Epidermal melanocyte (primary cell): ENCODE results near the gene GAB2.
"Not testable (repeated sequence)": the region's sequence is repeated elsewhere in the genome, so short reads cannot be mapped to it uniquely, and the experiment has no call there.

Experiments used
- DNase-seq: peaks from one replicate; pipeline ENCODE4 v3.0.0; 2011; ENCODE audit warnings: low spot score; ENCODE audit not compliant: insufficient read length

The GAB2 gene

DNA sequence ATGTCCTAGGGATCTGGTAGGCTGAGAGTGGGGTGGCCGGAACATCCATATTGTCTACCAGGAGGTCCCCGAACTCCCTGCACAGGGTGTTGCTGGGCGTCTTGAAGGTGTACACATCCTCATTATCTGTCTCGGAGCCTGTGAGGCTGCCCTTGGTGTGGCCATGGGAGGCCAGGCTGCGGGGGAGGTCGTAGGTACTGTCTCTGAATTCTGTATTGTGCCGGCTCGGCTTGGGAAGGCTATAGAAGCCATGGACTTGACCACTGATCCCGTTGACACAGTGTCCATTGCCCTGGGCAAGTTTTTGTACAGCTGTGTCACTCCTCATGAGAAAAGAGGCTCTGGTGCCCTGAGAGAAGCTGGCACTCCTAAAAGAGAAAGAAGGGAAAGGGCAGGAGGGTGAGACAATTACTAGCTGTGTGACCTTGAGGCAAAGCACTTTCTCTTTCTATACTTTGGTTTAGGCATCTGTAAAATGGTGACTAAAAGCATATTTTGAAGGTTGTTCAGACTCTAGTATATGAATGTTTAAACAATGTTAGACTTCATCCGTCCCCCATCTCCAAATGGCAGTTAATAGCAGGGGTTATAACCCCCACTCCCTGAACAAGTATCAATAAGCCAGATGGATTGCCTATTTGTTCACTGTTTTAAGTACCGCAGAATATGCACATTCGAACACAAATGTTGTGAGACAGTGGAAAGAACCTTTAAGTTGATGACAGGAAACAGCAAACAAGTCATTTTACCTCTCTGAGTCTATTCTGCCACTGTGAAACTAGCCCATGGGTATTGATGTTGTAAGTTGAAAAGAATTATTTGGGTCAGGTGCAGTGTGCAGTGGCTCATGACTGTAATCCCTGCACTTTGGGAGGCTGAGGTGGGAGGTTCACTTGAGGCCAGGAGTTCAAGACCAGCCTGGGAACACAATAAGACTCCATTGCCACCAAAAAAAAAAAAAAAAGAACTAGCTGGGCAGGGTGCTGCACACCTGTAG is 190.6 kb downstream of the GAB2 start:
- no peak for DNase-seq

DNA sequence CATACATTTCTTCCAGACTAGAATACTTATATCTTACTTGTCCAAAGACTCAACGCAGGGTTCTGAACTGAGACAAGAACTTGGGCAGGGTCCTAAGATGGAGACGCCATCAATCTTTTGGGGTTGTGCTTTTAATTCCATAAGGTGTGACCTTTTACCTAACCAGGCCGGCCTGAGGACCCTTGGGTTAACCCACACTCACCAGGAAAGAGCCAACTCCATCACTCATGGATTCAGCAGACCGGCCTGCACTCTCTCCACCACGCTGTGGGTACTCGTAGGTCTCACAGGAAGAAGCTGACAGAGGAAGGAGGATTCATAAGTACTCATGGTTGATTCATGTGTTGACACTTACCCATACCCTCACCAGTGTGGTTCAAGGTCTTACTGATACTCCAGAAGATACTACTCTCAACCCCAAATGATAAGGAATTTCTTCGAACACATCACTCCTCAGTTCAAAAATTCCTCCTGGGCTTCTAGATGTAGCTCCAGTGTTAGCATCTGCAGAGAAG is 192.7 kb downstream of the GAB2 start:
- no peak for DNase-seq

DNA sequence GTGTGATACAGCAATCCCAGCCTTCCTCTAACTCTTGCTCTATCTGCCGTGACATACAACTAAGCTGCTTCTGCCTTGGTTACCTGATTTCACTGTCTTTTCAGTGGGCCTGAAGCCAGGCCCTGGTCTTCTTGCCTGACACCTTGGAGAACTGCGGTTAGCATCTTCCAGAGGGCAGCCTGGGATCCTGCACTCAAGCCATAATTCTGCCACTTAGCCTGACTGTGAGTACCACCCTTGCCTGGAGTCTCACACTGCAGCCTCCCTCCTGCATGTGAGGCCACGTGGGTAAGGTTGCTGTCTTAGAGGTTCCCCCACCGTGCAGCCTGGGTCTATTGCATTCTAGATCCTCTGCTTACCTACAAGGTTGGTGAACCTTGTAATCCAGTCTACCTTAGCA is 193.1 kb downstream of the GAB2 start:
- no peak for DNase-seq

DNA sequence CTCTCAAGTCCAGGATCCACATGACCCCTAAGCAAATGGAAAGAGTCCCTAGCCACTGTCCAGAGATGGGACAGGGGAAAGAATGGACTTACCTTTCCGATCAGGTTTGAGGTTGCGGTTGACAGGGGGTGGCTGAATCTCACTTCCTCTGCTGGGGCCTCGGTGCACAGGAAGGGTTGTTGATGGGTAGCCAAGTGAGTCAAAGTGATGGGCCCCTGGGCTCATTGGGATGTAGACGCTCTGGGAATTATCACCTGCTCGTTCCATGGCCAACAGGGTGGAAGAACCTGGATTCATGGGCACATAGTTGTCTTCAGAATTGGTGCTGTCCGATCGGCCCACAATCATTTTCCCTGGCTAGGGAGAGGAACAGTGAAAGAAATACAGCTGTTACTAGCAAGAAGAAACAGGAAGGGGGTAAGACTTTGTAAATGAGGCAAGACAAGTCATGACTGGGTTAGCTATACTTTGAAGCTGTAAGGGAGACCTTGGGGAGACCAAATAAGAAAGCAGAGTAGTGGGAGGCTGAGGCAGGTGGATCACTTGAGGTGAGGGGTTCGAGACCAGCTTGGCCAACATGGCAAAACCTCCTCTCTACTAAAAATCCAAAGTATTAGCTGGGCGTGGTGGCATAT is 194.2 kb downstream of the GAB2 start:
- DNase-seq: no peak

DNA sequence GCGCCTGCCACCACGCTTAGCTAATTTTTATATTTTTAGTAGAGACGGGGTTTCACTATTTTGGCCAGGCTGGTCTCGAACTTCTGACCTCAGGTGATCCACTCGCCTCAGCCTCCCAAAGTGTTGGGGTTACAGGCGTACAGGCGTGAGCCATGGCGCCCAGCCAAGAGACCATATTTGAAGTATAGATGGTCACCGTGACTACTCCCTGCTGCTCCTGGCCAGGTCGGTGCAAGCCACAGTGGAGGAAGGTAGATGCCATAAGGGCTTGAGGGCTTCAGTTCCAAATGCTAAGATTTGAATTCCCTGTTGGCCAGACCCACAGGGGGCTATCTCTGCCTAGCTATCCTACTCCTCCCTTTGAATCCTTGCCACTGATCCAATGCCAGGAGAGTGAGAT is 194.9 kb downstream of the GAB2 start:
- not testable (repeated sequence) for DNase-seq

DNA sequence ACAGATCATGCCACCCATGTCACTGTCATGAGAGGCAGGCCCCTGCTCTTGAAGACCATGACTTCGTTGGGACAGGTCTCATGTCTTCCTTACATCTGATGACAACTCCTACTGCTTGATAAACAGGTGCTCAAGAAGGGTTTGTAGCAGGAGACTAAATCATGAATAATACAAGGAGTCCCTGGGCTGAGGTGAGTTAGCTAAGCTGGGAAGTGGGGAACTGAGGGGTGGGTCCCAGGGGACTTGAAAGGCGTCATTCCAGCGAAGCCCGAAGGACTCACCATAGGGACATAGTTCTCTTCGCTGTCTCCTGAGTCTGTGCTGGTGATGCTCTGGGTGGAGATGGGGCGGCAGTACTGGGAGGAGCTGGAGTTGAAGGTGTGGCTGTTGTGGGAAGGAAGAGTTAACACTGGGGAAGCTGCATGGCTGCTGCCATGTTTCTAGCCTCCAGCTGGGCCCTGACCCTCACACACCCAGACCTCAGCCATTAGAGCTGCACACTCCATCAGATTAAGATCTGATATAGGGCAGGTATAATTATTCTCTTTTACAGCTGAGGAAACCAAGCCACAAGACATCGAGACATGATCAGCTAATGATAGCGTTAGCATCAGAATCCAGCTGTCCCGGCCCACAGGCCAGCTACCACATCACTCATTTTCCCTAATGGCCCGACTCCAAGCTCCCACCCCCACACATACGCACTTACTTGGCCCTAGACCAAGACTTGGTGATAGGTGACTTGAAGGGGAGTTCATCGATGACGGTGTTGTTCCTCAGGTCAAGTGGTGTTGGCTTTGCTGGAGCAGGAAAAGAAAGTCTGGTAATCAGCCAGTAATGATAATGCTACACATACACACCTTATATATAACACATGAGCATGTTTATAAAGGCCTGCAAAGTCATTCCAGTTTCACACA is 196.0 kb downstream of the GAB2 start:
- no peak for DNase-seq

DNA sequence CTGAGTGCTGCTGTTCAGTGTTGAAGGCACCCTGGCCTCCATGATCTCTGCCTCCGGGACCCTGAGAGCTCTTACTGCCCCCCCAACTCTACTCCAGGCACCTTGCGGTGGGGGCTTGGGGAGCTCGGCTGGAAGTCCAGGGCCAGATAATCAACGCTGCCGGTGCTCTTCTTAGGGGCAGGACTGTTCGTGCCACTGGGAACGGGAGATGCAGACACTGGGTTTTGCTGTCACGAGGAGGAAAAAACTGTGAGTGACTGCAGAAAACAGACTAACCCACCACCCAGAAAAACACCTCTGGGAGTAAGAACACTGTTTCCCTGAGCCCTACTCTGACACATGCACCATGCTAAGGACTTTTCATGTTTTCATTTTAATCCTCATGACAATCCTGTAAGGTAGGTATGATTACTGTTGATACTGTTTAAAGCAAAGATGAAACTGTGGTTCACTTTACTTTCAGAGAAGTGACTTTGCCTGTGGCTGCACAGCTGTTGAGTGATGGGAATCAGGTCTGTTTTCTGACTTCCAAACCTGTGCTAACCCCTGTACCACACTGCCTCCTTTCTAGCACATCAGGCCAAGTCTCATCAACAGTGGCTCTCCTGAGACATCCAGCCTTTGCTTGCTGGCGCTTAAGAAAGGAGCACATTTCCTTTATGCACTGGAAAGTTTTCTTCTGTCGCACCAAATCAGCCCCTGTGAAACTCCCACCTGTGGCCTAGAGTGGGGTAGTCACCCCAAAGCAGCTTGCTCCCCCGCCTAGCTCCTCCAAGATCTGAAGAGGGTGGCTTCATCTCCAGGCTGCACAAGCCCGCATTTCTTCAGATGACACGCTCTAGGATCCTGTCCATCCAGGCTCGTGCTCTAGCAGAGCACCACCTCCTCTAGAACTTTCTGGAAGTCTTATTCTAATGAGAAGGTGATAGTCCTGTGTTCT is 197.1 kb downstream of the GAB2 start:
- no peak for DNase-seq

DNA sequence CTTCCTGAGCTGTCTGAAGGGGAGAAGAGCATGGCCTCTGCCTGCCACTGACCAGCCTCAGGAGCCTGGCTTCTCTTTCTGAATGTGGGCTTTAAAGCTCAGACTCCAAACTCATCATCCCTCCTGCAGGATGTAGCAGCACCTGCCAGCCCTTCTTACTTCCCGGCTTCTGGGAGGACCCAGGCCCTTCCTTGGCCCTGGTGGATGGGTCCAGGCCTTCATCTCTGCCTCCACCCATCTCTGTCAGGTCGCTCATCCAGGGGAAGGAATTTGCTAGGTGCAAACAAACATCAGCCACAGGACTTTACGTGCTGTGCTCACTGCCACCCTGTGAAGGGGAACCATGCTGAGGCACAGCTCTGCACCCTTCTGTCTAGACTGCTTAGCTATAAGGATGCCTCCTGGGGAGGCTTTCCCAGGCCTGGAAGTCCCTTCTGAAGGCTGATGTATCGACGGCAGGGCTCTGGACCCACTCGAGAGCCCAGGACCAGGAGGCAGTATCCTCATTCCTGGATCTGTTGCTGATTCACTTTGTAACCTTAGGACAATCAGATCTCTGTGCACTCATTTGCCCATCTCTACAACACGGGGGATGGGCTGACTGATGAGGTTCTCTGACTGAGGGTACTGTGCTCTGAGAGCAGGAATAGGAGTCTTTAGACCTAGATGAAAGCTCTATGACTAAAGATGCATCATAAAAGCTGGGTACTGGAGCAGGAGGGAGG is 198.0 kb downstream of the GAB2 start:
- DNase-seq: no peak

DNA sequence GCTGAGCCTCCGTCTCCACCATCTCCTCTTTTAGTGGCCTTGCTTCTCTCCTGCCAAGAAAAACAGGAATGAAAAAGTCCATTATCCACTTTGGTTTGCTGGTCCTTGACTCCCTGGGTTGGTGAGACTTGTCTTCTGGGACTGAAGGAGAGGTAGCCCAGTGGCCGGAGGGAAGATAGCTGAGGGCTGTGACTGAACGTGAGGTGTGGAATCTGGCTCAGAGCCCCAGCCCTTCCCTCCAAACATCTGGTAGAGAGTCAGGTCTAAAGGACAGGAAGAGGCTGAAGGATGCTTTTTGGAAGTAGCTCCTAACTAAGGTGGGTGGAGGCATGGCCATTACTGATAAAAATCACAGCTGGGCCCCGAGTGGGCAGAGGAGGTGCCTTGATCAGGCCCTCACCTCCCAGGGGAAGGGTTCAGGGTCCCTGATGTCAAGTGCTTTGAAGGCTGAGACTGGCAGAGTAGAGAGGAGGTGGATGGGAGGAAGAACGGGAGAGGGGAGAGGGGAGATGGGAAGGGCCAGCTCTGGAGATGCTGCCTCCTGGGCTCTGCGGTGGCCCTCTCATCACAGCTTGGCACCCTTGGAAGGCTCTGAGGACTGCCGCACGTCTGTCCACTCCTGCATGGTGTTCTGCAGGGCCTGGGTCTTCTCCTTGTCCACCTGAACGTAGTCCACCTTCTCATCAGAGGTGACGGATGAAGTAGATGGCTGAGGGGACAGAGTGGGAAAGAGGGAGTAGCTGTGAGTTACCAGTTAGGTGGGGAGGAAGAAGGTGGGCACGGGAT is 198.7 kb downstream of the GAB2 start:
- DNase-seq: no peak

DNA sequence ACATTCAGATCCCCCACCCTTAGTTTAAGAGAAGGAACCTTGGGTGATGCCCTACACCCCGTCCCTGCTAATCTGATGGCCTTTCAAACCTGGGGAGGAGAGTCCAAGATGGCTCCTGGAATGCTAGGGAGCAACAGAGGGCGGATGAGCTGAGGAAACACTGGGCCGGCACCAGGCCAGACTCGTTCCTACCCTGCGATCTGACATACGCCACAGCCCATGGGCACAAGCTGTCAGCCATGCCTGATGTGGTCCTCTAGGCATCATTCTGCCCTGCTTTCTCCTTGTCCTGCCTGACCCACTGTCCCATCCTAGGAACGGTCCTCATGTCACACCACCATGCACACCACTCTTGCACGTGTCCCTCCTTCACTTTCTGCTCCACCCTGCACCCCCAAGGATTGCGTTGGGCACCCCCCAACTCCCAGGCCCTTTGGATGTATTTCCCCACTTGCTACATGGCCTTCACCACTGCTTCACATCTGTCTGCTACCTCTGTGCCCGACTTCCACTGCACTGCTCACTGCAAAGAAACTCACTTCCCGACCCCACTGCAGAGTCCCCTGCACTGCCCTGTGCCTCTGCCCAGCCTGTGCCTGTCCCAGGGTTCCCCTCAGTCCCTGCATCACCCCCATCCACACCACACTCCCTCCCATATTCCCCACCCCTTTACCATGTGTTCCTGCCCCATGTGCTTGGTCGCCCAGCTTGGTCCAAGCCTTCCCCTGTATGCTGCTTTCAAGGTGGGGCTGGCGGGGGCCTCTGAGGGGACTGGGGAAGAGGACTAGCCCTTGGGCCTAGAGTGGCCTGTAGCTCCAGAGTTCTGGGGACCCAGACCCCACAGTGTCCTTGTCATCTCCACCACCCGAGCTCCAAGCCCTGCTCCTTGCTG is 199.7 kb downstream of the GAB2 start:
- DNase-seq: no peak

DNA sequence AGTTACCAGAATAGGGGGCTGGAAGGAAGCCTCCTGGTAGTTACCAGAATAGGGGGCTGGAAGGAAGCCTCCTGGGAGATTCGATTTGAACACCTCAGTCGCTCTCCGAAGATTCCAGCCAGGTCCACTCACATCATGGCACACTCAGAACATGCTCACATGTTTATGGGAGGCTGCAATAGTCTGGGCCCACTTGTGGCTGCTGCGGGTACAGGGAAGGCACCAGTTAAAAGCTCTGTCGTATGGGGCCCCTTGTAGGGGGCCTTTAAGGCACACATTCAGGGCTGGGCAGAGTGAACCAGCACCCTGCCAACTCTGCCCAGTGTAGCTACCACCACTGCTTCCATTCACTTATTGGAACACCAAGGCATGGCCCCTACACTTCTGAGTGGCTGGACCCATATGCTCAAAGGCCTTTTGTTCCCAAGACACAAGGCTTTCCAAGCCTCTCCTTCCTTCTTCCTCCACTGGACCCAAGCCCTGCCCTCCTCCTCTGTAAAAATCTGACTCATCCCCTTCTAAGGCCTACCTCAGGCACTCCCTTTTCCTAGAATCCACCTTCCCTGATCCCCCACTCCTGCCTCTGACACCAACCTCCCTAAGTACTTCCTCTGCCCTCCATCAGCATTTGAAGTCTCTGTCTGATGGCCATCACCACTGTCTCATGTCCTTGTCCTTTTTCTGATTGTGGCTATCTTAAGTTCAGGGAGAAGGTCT is 200.9 kb downstream of the GAB2 start:
- DNase-seq: no peak

DNA sequence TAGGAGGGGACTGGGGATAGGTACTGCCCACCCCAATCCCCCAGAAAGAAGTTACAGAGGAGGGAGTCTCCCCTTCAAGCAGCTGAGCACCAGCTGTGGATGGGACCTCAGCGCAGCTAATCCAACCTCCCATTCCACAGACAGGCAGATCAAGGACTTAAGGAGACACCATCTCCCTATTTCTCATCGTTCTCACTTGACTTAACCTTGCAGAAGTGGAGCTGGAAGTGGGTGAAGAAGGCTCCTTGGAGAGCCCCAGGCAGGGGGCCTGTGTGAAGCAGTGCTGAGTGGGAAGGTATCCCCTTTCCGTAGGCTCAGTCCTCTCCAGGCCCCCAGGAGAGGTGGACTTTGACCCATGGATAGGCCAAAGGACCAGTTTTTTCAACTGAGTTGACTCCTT is 201.6 kb downstream of the GAB2 start:
- DNase-seq: no peak

DNA sequence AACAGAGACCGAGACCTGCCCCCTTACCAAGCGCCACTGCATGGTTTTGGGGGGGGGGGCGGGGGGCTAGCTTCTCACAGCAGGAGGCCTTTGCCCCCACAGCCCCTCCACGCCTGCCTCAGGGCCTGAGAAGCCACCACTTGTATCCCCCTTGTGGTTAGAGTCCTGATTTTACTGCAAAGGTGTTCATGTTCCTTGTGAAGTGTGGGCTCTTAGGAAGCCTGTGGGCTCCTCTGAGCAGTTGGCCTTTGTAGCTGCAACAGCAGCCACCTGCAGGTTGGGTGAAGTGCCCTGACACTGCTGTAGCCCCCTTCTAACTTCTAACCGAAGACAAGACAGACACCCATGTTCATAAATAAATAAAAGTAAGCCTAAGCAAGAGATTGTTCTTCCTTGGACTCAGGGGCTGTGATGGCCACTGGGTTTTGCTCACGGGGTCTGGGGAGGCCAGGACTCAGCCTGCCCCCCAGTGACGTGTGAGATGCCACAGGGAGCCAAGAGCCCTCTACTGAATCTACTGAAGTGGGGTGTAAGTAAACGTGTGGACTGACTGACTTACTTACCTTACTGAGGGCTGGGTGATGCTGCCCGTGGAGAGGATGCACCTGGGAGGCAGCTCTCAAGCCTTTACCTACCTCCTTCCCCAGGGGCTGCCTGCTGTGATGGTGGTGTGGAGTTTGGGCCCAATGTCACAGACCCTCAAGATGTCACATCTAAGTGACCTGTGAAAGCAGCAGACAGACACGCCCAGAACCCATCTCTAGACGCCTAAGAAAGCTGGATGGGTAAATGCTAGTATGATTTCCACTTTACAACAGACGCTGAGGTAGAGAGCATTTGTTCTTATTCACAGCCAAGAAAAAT is 203.1 kb downstream of the GAB2 start:
- no peak for DNase-seq

DNA sequence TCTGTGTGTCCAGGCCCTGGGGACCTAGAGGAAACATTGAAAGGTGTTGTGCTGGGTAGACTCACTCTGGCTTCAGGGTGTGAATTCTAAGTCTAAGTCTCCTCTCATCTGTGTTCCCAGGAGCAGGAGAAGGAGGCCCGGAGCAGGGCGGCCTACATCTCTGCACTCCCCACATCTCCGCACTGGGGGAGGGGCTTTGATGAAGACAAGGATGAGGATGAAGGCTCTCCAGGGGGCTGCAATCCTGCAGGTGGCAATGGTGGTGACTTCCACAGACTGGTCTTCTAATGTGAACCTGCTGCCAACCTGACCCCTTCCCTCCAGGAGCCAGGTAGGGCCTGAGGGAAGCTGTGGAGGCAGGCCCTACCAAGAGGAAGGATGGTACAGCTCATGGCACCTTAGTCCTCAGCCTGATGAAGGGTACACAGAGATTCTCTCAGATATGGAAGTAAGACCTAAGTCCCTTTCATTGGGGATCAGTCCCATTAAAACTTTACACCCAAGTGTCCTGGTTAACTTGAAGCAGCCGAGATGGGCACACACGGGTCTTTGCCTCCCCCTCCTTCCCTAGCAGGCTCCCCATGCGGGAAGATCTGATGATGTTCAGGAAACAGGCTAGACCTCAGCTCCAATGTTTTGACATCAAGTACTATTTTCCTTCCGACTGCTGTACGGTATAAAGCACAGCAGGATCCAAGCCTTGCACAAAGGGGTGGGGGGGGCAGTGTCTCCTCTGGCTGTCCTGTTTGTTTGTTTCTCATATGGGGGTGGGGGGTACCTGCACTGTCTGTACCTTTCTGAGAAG is 203.9 kb downstream of the GAB2 start:
- DNase-seq: no peak

DNA sequence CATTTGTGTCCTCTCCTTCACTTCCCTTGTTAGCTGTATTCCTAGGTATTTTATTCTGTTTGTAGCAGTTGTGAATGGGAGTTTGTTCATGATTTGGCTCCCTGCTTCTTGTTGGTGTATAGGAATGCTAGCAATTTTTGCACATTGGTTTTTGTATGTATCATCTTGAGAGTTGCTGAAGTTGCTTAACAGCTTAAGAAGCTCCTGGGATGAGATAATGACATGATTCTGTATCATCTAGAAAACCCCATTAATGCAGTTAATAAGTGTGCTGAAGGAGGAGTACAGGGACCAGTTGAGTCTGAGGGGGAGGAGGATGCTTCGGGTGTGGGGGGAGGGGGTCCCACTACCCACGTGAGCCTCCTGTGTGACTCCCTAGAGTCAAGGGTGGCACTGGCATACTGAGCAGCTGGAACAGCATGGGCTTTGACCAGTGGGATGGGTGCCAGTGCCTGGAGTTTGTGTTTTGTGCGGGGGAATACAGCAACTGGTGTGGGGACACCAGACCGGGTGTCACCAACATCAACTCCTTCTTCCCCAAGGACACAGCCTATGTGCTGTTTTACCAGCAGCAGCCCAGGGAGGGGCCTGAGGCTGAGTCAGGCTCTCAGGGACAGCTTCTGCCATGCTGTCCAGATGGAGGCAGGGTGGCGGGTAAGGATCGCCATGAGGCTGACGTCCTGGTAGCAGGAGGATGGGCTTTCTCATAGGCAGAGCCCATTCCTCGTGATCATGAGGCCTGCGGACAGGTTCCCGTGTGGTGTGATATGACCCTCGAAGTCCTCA is 204.8 kb downstream of the GAB2 start:
- DNase-seq: no peak
